CD14-positive monocyte (primary cell): ENCODE data around the gene SLC66A2. TPM values are rescaled to one million over a fixed set of nuclear protein-coding genes. Genes with fewer than 3 reads are reported as not detected.

ENCODE experiments used
- DNase-seq, 3 donors: peaks; one replicate each; pipeline ENCODE4 v3.0.0-alpha.2; 2011 to 2022
- H2AFZ ChIP-seq: 2 replicates; pipeline ENCODE4 v1.6.0; 2012; ENCODE audit warnings: mild to moderate bottlenecking, low read depth, low read length, inconsistent platforms; ENCODE audit not compliant: insufficient read depth, poor library complexity, severe bottlenecking
- H3K27ac ChIP-seq, 2 donors: 1 replicate in 1 of 2; 2 replicates in 1 of 2; pipeline ENCODE4 v1.5.1; 2012 to 2013; ENCODE audit warnings: low read length in 2 of 2, control low read depth in 1 of 2, inconsistent platforms in 1 of 2, low read depth in 1 of 2, mild to moderate bottlenecking in 1 of 2
- H3K27me3 ChIP-seq, 2 donors: one replicate each; pipeline versions ENCODE4 v1.6.0 to v1.6.1; 2011 to 2013; ENCODE audit warnings: low read length in 2 of 2; ENCODE audit not compliant: control insufficient read depth in 2 of 2, insufficient read depth in 2 of 2
- H3K36me3 ChIP-seq, 2 donors: replicated peaks in 1 of 2; 1 replicate in 1 of 2; 2 replicates in 1 of 2; pipeline versions ENCODE4 v1.5.1 to v1.6.1; 2012 to 2013; ENCODE audit warnings: low read length in 2 of 2, control low read depth in 1 of 2, inconsistent platforms in 1 of 2, mild to moderate bottlenecking in 1 of 2; ENCODE audit not compliant: insufficient read depth in 2 of 2, control insufficient read depth in 1 of 2
- H3K4me1 ChIP-seq, 2 donors: 1 replicate in 1 of 2; 2 replicates in 1 of 2; pipeline versions ENCODE4 v1.5.1 to v1.6.1; 2012 to 2013; ENCODE audit warnings: low read length in 2 of 2, control low read depth in 1 of 2, inconsistent platforms in 1 of 2, mild to moderate bottlenecking in 1 of 2, moderate library complexity in 1 of 2; ENCODE audit not compliant: insufficient read depth in 2 of 2, control insufficient read depth in 1 of 2
- H3K4me2 ChIP-seq: replicated peaks from 2 replicates; pipeline ENCODE3; 2012; ENCODE audit warnings: low read length, moderate library complexity, mild to moderate bottlenecking; ENCODE audit not compliant: poor library complexity, severe bottlenecking; ENCODE audit errors: extremely low read depth
- H3K4me3 ChIP-seq, 3 experiments: fragments of 200-600 bp in 1 of 3; sonication (generic) in 1 of 3; replicated peaks in 1 of 3; 1 replicate in 2 of 3; 2 replicates in 1 of 3; pipeline ENCODE4 v1.5.1; 2011 to 2013; ENCODE audit warnings: low read length in 3 of 3, mild to moderate bottlenecking in 3 of 3, control low read depth in 2 of 3, low read depth in 2 of 3, inconsistent platforms in 1 of 3, moderate library complexity in 1 of 3
- H3K79me2 ChIP-seq: 2 replicates; pipeline ENCODE4 v1.6.0; 2012; ENCODE audit warnings: mild to moderate bottlenecking, control low read depth, inconsistent platforms, low read length, moderate library complexity; ENCODE audit not compliant: insufficient read depth
- H3K9ac ChIP-seq: 2 replicates; pipeline ENCODE4 v1.6.0; 2017; ENCODE audit warnings: low read length, mild to moderate bottlenecking; ENCODE audit not compliant: insufficient read depth, poor library complexity, severe bottlenecking
- H3K9me3 ChIP-seq, 2 donors: replicated peaks in 1 of 2; 1 replicate in 1 of 2; 2 replicates in 1 of 2; pipeline versions ENCODE4 v1.5.1 to v1.6.1; 2012 to 2013; ENCODE audit warnings: low read length in 2 of 2, control low read depth in 1 of 2; ENCODE audit not compliant: control insufficient read depth in 1 of 2, insufficient read depth in 1 of 2
- H4K20me1 ChIP-seq: 2 replicates; pipeline ENCODE4 v1.6.0; 2012; ENCODE audit warnings: mild to moderate bottlenecking, low read length, control low read depth, moderate library complexity; ENCODE audit not compliant: insufficient read depth
- H3K27ac Mint-ChIP-seq, 7 donors: one replicate each; pipeline ENCODE4 v1.8.0; 2020; ENCODE audit warnings: mild to moderate bottlenecking in 7 of 7, mixed read lengths in 7 of 7, moderate library complexity in 6 of 7, inconsistent platforms in 2 of 7
- H3K27me3 Mint-ChIP-seq, 3 donors: one replicate each; pipeline ENCODE4 v1.8.0; 2021 to 2022; ENCODE audit warnings: low read depth in 3 of 3, mild to moderate bottlenecking in 3 of 3, mixed read lengths in 3 of 3, moderate library complexity in 3 of 3, inconsistent platforms in 1 of 3
- H3K36me3 Mint-ChIP-seq, 2 donors: one replicate each; pipeline ENCODE4 v1.8.0; 2020; ENCODE audit warnings: mixed read lengths in 2 of 2, inconsistent platforms in 1 of 2, mild to moderate bottlenecking in 1 of 2
- H3K4me1 Mint-ChIP-seq: one replicate; pipeline ENCODE4 v1.8.0; 2020; ENCODE audit warnings: mild to moderate bottlenecking, mixed read lengths
- H3K4me3 Mint-ChIP-seq, 2 donors: one replicate each; pipeline ENCODE4 v1.8.0; 2020; ENCODE audit warnings: mild to moderate bottlenecking in 2 of 2, mixed read lengths in 2 of 2, moderate library complexity in 1 of 2
- H3K9me3 Mint-ChIP-seq, 7 donors: one replicate each; pipeline ENCODE4 v1.8.0; 2020 to 2022; ENCODE audit warnings: mixed read lengths in 7 of 7, mild to moderate bottlenecking in 6 of 7, moderate library complexity in 6 of 7, inconsistent platforms in 2 of 7
- WGBS: methylation state at CpG from one replicate; pipeline ENCODE4 v1.1.5; 2013; ENCODE audit warnings: missing lambda C conversion rate; ENCODE audit not compliant: insufficient coverage; 5-methylcytosine and 5-hydroxymethylcytosine counted together
- intact Hi-C, 2 donors: fragments of 100-400 bp; cut with micrococcal nuclease; formaldehyde crosslinking; loops; one replicate each; pipeline versions ENCODE4 v1.15.0 to v1.15.1; 2023
- polyA plus RNA-seq, 3 donors: library from polyadenylated mRNA; depleted of rRNA in 1 of 3; unstranded in 2 of 3; stranded (reverse) in 1 of 3; fragments of 300-500 nt in 2 of 3; fragments of >200 nt in 1 of 3; fragmentation: Illumina TruSeq in 2 of 3; gene quantifications; 1 replicate in 2 of 3; 2 replicates in 1 of 3; pipeline ENCODE4 v1.2.3, GENCODE V29; 2012 to 2021
- TF ChIP-seq, protein P1 (sequence below): fragments of 200-600 bp; IDR thresholded peaks from one replicate; pipeline ENCODE4 v1.8.0; 2022; ENCODE audit warnings: antibody characterized with exemption, mild to moderate bottlenecking

SLC66A2 gene
- polyA plus RNA-seq, 3 donors, result 26.8 to 42.6 (median 33.8) TPM

DNA sequence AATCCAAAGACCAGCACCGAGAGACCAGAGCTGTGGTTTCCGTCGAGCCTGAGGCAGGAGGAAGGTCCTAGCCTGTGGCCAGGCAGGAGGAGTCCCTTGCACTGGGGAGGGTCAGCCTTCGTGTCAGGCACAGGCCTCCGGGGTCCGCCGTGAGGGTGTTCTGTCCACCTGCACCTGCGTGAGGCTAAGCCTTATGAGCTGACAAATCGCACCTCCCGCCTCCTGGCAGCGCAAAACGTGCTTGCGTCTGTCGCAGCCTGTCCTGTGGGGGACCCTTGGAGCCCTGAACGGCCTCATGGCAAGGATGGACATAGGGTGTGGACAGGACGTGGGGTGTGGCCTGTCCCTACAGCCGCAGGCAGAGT lies 80.4 kb downstream of the SLC66A2 start:
- Histone ChIP-seq H3K4me1 (no peaks in the 10 kb centered on the region), H4K20me1 (no peaks in the 10 kb centered on the region), H3K79me2 (no peaks in the 10 kb centered on the region), H3K9ac (no peak overlapping the region), H3K27me3 (no peaks in the 10 kb centered on the region), H2AFZ (no peak overlapping the region), H3K27ac (no peak overlapping the region), H3K4me3 (no peak overlapping the region), H3K9me3 (peaks cover 0 to 29% of the 10 kb centered on the region in 2 donors), H3K36me3 (no peaks in the 10 kb centered on the region), H3K4me2 (no peak overlapping the region)
- no peak for DNase-seq
- WGBS, result 91% methylated on average over 17 of the region's 17 CpGs
- Mint-ChIP-seq H3K4me3 (no peak overlapping the region), H3K27ac (peak overlapping the region in 1 of 7 donors; percentile 57), H3K9me3 (peaks cover 3 to 19% (median 14%) of the 10 kb centered on the region in 7 donors), H3K4me1 (peaks cover 4% of the 10 kb centered on the region), H3K27me3 (peaks cover 0 to 3% (median 3%) of the 10 kb centered on the region in 3 donors), H3K36me3 (no peaks in the 10 kb centered on the region)
- TF ChIP-seq, protein P1, sequence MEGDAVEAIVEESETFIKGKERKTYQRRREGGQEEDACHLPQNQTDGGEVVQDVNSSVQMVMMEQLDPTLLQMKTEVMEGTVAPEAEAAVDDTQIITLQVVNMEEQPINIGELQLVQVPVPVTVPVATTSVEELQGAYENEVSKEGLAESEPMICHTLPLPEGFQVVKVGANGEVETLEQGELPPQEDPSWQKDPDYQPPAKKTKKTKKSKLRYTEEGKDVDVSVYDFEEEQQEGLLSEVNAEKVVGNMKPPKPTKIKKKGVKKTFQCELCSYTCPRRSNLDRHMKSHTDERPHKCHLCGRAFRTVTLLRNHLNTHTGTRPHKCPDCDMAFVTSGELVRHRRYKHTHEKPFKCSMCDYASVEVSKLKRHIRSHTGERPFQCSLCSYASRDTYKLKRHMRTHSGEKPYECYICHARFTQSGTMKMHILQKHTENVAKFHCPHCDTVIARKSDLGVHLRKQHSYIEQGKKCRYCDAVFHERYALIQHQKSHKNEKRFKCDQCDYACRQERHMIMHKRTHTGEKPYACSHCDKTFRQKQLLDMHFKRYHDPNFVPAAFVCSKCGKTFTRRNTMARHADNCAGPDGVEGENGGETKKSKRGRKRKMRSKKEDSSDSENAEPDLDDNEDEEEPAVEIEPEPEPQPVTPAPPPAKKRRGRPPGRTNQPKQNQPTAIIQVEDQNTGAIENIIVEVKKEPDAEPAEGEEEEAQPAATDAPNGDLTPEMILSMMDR, result no peak
- intact Hi-C loops, result no loop called here

- Histone ChIP-seq H2AFZ (no peak overlapping the region), H3K4me1 (no peaks in the 10 kb centered on the region), H3K79me2 (no peaks in the 10 kb centered on the region), H3K27me3 (no peaks in the 10 kb centered on the region), H3K9ac (no peak overlapping the region), H3K27ac (no peak overlapping the region), H3K4me3 (no peak overlapping the region), H3K36me3 (no peaks in the 10 kb centered on the region), H4K20me1 (no peaks in the 10 kb centered on the region), H3K9me3 (peaks cover 0 to 29% of the 10 kb centered on the region in 2 donors), H3K4me2 (no peak overlapping the region)
- Mint-ChIP-seq H3K27me3 (peaks cover 0 to 3% (median 3%) of the 10 kb centered on the region in 3 donors), H3K9me3 (peaks cover 3 to 19% (median 14%) of the 10 kb centered on the region in 7 donors), H3K4me1 (peaks cover 4% of the 10 kb centered on the region), H3K27ac (no peak overlapping the region), H3K4me3 (no peak overlapping the region), H3K36me3 (no peaks in the 10 kb centered on the region)
- WGBS, result 58% methylated on average over 17 of the region's 19 CpGs
- DNase-seq, result no peak
- intact Hi-C loops, result no loop called here
- TF ChIP-seq, protein P1, result no peak
These were observed 81.0 kb downstream of the SLC66A2 start for GRCh38 chr18:79870301-79871025.
